Stimulated activated CD4-positive, alpha-beta T cell treated with anti-CD3 and anti-CD28 coated beads, TNF-alpha, amount 100 ng/mL, for 4 hours (primary cell): Measurements from ENCODE around the gene TRPM8.
"Not testable (repeated sequence)": the region's sequence is repeated elsewhere in the genome, so short reads cannot be mapped to it uniquely, and the experiment has no call there.

ENCODE experiments used
- DNase-seq, 3 experiments: peaks; one replicate each; pipeline ENCODE4 v3.0.0-alpha.2; 2020; ENCODE audit warnings: low read depth in 3 of 3

TRPM8 gene

DNA sequence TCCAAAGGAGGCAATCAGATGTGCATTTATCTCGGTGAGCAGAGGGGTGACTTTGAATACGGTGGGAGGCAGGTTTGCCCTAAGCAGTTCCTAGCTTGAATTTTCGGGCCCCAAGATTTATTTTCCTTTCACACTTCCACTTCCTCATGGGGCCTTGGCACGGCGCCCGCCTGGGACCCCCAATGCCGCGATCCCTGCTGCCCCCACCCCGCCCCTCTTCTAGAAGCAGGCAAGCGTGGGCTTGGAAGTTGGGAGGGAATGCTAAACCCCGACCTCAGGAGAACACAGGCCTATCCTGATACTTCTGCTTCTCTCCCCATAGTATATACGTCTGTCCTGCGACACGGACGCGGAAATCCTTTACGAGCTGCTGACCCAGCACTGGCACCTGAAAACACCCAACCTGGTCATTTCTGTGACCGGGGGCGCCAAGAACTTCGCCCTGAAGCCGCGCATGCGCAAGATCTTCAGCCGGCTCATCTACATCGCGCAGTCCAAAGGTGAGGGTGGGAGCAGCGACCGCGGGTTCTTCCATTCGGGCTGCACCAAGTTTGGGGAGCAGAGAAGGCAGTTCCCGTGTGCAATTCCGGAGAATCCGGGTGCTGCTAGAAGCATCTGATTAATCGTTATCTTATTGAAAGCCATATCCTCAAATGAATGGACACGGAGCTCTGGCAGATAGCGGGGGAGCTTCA lies 21.6 kb downstream of the TRPM8 start:
- DNase-seq = no peak

DNA sequence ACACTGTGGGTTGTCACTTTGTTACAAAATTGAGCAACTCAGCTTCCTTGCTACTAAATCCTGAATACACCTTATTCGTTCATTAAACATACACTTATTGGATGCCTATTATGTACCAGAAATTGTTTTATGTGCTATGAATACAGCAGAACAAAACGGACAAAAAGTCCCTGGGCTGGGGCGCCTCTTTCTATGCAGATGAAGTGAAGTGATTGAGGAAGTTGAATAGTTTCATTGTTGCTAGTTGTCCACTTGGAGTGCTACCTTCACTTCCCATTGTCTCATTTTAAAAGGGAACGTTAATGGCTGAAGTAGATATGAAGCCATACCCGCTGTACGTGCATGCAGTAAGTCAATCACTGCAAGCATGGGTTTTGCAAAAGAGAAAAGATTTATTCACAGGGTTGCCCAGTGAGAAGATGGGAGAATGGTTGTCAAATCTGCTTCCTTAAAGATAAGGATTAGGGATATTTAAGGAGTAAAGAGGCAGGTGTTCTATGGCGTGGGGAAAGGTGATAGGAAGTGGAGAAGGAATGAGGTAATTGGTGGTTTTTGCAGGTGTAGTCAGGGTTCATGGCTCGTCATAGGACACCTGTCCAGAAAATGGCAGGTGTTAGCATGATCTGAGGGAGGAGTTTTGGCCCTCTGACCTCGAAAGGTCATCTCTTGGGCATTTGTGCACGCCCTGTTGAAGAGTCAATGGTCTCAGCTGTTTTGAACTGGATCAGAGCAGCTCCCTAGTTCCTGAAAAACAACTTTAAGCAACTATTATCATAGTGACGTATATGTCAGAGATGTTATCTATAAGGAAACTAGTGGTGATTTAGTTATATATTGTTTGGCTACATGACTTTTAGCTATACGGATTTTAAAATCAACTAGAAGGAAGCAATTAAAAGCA lies 23.5 kb downstream of the TRPM8 start:
- DNase-seq = no peak

DNA sequence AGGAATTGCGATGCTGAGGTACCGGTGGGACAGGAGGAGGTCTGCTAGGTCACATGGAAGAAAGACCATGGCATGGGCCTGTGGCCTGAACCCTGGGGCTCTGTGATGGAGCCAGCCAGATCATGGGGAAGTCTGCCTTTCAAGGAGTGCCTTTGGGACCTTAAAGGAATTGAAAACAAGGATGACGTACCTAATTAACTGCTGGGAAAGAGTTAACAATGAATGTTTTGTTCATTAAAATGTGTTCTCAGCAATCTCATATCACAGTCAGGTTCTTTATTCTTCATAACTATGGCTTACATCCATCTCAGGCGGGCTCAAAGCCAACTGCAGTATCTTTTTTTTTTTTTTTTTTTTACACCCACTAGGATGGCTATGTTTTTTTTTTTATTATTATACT lies 25.6 kb downstream of the TRPM8 start:
- DNase-seq = no peak

DNA sequence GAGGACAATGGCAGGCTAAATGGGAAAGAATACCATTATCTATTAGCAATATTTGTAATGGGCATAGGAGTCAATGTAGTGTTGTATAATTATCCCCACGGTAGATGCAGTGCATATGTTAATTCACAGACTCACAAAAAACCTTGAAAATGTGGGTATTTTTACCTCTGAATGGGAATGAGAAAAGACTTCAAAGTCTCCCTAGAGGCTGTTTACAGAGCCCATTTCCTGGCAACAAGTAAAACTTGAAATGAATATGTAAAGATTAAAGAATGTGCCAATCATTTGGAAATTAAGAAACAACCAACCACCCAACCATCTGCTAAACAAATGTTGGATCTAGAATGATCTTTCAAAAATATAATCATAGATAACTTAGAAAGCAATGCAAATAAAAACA lies 27.1 kb downstream of the TRPM8 start:
- DNase-seq = no peak

DNA sequence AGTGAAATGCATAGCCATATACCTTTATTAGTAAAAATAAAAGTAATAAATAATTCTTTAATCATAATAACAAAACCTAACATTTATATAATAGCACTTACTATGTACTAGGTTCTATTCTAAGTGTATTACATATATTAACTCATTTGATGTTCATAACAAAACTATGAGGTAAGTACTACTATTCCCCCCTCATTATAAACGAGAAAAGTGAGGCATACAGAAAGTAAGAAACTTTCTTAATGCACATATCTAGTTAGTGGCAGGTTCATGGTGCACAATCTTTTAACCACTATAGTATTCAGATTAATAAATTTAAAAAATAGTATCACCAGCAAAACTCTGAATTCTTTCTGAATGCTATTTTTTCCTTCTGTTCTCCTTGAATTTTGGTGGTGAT lies 27.5 kb downstream of the TRPM8 start:
- no peak for DNase-seq

DNA sequence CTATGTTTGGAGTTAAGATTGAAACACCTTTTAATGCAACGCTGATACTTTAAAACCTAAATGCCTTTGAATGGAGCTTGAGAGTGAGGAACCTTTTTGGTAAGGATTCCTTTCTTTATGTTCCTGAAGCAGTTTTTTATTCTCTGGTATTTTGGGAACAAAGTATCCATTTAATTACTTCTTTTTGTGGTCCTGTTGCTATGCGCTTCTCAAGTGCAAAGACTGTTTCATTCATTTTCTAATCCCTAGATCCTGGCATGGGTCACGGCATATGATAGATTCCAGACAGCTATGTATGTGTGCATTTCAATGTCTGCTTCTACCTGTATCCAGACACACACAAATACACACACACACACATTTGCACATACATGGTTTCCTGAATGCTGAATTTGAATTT lies 28.0 kb downstream of the TRPM8 start:
- no peak for DNase-seq

DNA sequence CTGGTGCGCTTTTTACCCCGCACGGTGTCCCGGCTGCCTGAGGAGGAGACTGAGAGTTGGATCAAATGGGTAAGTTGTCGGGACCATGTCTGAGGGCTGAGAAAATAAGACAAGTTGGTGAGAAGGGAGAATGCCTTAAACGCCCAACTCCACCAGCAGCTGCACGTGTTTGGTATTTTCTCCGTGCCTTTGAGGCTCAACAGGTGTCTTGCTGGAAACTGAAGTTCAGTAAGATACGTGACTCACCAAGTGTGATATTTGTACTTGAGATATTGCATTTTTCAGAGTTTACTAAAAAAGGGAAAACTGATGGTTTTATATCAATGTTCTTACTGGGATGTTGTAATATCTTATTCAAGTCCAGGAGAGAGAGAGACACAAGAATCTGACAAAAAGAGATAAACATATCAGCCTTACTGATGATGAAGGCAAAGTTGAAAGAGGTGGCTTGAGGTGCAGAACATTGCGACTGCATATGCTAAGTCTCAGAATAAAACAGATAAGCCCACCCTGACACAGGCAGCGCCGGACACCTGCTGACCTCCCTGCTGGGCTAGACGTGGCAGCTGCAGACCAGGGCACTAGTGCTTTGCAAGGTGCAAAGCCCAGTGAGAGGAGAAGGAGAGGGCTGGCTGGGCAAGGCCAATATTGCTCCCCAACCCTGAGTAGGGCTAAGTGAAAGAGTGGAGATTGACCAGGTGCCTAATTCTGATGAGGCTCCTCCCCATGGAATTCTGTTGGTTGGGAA lies 33.1 kb downstream of the TRPM8 start:
- no peak for DNase-seq

DNA sequence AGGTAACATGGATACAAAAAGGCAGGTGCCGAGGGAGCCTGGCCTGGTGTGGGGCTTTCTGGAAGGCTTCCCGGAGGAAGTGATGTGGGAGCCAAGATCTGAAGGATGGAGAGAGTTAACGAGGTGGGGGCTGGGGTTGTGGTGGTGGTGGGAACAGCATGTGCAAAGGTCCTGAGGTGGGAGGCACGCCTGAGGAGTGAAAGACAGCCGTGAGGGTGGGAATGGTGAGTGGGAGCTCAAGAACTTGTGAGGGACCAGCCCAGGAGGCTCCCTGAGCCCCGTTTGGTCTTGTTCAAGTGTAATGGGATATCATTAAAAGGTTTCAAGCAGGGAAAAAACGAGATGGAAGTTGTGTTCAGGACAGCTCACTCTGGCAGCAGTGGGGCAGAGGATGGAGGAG lies 35.2 kb downstream of the TRPM8 start:
- no peak for DNase-seq

DNA sequence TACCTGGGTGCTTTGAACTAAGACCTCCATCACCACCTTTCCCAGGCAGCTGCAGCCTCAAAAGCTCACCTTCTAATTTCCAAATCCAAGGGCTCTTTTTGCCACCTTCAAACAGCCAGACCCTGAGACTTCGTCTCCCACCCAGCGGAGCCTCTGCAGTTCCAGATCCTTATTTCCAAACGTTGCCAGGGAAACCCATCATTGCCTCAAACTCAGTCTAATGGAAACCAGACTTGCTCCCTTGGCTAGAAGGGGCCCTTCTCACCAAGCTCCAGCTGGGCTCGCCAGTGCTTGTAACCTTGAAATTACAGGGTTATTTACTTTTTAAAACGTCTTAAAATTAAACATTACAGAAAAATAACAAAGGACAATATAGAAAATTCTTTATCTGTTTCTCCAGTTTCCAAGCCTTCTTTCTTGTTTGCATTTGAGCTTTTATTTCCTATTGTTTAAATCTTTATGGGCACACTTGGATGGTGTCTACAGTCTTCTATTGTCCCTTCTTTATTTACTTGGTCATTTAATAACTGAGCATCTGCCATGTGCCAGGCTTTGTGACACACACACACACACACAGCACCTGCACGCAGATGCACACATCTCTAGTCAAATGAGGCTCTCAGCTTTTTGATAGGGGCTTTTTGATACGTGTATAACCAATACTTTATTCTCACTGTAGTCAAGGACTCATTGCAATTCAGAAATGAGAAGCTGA lies 36.1 kb downstream of the TRPM8 start:
- DNase-seq = no peak

DNA sequence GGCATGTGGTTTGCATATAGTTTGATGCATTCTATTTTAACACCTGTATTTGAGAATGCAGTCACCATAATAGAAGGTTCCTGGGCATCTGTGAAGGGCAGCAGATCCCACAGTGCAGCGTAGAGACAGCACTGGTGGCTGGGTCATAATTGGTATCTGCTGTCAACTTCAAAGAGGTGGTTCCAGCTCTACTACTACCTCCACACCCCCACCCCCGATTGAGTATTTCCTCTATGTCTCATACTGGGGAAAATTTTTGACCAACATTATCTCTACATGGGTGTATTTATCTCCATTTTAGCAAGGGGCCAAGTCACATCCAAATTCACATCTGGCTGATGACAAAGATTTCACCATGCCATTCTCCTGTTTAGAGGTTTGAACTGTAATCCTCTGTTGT lies 43.0 kb downstream of the TRPM8 start:
- no peak for DNase-seq

DNA sequence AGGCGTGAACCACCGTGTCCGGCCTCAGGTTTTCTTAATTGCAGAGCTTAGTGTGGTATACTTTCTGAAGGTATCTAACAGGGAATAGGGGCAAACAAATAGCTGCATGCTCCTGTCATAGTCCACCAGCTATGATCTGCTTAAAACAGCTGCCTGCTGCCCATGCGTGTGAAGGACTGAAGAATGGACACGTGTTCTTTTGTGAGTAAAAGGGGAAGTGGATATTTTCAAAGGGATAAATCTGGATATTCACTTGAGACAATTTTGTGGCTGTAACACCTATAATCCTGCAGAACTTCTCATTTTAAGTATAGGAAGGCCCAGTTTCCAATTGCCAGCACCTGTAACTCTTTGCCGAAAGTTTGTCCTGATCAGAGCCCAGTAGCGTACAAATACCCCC lies 44.7 kb downstream of the TRPM8 start:
- DNase-seq = no peak

DNA sequence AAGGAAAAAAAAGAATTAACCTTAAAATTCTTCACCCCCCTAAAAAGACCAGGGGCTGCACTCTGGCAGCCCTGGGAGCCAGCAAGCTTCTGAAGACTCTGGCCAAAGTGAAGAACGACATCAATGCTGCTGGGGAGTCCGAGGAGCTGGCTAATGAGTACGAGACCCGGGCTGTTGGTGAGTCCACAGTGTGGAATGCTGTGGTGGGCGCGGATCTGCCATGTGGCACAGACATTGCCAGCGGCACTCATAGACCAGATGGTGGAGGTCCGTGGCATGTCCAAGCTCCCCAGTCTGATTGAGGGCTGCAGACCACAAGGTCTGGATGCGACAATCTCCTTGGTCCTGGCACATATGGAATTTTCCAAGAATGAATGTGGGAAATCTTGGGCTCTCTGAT lies 47.4 kb downstream of the TRPM8 start:
- no peak for DNase-seq

DNA sequence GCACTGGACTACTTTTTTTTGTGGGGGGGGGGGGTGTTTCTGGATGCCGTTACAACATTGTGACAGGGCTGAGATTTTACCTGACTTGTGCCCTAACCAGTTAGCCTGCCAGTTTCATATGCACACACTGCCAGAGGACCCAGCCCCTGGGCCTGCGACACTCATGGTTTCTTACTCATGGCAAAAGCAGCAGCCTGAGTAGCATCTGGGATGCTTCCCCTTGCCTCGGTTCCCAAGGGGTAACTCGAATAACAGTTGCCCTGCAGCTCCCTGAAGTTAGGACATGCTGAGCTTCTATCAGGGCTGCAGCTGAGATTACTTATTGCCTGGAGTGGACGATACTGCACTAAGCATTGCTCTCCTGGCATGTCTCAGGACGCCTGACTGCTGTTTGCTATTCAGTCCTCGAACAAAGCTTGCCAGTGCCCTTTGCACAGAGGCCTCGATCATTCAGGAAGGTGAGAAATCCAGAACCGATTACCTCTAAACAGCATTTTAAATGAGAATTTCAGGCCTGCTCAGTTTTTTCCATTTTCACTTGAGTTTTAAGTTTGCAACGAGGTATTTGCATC lies 47.9 kb downstream of the TRPM8 start:
- DNase-seq = no peak

DNA sequence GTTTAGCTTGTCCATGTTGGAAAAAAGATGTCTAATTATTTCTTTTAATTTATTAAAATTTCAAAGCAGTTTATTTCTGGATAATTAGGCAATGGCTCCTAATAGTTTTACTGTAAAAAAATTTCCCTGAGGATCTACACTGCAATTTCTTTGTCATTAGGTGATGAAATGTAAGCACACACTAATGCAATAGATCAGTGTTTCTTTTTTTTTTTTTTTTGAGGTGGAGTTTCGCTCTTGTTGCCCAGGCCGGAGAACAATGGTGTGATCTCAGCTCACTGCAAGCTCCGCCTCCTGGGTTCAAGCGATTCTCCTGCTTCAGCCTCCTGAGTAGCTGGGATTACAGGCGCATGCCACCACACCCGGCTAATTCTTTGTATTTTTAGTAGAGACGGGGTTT lies 48.5 kb downstream of the TRPM8 start:
- not testable (repeated sequence) for DNase-seq

DNA sequence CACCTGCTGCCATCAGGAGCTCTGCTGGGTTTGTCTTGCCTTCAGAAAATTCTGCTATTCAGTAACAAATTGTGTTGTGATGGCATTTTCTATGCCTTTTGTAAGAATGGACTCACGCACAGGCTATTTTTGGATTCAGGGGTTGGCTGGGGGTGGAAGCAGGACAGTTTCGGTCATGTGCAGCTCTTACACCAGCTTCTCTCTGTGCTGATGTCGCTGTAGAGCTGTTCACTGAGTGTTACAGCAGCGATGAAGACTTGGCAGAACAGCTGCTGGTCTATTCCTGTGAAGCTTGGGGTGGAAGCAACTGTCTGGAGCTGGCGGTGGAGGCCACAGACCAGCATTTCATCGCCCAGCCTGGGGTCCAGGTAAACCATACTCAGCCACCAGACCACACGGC lies 49.2 kb downstream of the TRPM8 start:
- DNase-seq = no peak

DNA sequence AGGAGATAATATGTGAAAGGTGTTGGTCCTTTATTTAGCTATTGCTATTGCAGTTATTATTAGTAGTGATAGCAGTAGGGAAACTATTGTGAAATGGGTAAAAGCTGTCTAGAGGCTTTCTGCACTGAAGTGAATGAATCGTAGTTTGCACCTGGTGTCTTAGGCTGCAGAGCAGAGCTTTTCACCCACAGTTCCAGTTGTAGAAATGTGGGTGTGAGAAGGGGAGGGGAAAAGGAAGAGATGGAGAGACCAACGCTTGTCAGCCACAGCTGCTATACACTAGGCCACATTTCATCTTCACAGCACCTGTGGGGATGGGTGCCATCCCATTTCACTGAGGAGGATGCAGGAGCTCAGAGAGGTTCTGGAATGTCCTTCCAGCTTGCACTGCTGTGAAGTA lies 50.0 kb downstream of the TRPM8 start:
- no peak for DNase-seq

DNA sequence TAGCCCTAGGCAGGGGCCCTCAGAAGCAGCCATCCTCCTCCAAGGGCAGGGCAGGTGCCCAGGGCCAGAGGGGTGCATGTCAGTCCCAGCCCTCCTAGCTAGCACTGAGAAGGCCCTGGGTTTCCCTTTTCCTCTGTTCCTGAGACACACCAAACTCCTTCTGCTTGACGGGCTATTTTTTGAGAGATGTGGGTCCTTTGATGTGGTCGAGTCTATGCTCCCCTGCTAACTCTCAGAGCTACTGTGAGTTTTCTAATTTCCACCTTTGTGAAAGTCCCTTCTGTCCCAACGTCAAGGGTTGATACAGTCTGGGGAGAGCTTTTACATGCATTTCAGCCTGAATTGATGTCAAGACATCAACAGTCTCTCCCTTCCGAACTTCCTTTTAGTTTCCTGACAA lies 51.4 kb downstream of the TRPM8 start:
- no peak for DNase-seq

DNA sequence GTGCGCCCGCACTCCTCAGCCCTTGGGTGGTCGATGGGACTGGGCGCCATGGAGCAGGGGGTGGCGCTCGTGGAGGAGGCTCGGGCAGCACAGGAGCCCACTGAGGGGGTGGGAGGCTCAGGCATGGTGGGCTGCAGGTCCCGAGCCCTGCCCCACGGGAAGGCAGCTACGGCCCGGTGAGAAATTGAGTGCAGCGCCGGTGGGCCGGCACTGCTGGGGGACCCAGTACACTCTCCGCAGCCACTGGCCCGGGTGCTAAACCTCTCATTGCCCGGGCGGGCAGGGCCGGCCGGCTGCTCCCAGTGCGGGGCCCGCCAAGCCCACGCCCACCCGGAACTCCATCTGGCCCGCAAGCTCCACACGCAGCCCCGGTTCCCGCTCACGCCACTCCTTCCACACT lies 55.3 kb downstream of the TRPM8 start:
- DNase-seq = not testable (repeated sequence)

DNA sequence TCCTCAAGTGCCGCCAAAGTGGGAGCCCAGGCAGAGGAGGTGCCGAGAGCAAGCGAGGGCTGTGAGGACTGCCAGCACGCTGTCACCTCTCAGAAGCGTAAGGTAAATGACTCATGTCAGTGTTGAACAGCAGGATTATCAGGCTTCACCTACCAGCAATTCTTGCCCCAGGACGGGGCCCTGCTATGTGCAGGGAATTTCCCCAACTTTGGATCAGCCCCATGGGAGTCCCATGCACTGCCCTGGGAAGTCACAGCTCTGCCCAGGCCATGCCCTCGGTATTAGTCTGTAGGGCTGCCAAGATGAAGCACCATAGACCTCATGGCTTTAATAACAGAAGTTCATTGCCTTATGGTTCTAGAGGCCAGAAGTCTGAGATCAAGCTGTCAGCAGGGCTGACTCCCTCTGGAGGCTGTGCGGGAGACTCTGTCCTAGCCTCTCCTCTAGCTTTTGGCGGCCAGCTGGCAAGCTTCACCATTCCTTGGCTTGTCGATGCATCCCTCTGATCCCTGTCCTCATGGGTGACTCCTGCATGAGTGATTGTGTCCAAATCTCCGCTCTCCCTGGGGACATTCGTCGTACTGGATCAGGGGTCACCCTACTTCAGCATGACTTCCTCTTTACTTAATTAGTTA lies 55.9 kb downstream of the TRPM8 start:
- DNase-seq = no peak

DNA sequence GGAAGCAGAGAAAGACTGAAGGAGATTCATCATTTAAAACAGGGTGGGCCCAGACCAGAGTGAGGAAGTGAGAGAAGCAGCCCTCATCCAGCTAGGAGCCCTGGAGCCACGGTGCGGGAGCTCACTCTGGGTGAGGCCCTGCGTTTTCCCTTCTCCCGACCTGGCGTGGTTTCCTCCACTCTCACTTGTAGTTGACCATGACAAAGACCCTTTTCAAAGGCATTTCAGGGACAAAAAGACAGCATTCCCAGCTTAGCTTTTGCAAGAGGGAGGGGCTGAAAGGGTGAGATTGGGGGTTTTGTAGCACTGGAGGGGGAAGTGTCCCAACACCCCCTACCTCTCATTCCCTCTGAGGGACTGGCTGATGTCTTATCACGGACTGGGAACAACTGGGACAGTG lies 56.6 kb downstream of the TRPM8 start:
- no peak for DNase-seq

DNA sequence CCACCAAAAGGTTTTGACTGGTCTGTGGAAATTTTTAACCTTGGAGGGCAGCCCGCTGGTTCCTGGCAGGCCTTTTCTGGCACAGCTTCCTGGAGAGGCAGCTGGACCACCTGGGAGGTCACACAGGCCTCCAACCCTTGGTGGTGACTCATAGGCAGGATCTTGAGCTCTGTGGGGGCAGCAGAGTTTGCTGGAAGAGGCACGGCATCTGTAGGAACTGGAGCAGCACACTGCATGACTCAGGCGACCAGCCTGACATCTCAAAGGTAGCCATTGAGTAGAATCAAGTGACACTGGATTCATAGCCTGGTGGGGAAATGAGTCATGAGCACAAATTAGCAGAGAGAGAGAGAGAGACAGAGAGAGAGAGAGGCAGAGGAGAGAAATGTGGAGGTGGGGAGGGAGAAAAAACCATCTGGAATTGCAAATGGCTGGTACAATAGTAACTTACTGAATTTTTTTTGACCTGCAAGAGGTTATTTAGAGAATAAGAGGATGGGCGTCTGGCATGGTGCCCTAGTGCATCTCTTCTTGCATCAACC lies 57.4 kb downstream of the TRPM8 start:
- no peak for DNase-seq
